Activated CD4-positive, alpha-beta memory T cell treated with anti-CD3 and anti-CD28 coated beads, Interleukin-2, amount 10 ng/mL, durations not matched to agents 7 days and 5 days (primary cell): ENCODE measurements around the gene DMBX1. TPM values are rescaled to one million over a fixed set of nuclear protein-coding genes. Genes with fewer than 3 reads are reported as not detected.

ENCODE experiments used
- CTCF ChIA-PET: fragments of 350-600 bp; sonication (Branson Sonifier 250); formaldehyde crosslinking; loops from one replicate; lab custom pipeline; 2021; ENCODE audit warnings: antibody characterized with exemption, inconsistent platforms; lab: Charles Lee
- POLR2A ChIA-PET: fragments of 350-600 bp; sonication (Branson Sonifier 250); formaldehyde crosslinking; loops from one replicate; lab custom pipeline; 2021; ENCODE audit warnings: antibody characterized with exemption; lab: Charles Lee
- DNase-seq: peaks from one replicate; pipeline ENCODE4 v3.0.0-alpha.2; 2020
- H3K27ac Mint-ChIP-seq: one replicate; pipeline ENCODE4 v1.8.0; 2021; ENCODE audit warnings: mild to moderate bottlenecking, mixed read lengths
- H3K27me3 Mint-ChIP-seq: one replicate; pipeline ENCODE4 v1.8.0; 2021; ENCODE audit warnings: mixed read lengths
- H3K36me3 Mint-ChIP-seq: one replicate; pipeline ENCODE4 v1.8.0; 2021; ENCODE audit warnings: low read depth, mixed read lengths
- H3K4me1 Mint-ChIP-seq: one replicate; pipeline ENCODE4 v1.8.0; 2021; ENCODE audit warnings: mixed read lengths
- H3K4me3 Mint-ChIP-seq: one replicate; pipeline ENCODE4 v1.8.0; 2021; ENCODE audit warnings: mild to moderate bottlenecking, mixed read lengths
- H3K9me3 Mint-ChIP-seq: one replicate; pipeline ENCODE4 v1.8.0; 2021; ENCODE audit warnings: mixed read lengths
- total RNA-seq, 2 experiments: library from RNA; stranded (reverse); gene quantifications; one replicate each; pipeline ENCODE4 v1.2.3, GENCODE V29; 2021

DMBX1 gene
- total RNA-seq, 2 experiments from 2014 or later: 0.30 to 0.38 TPM

- Mint-ChIP-seq H3K9me3 (no peaks in the 10 kb centered on the region), H3K4me3 (no peak overlapping the region), H3K36me3 (no peaks in the 10 kb centered on the region), H3K27me3 (peaks cover 33% of the 10 kb centered on the region), H3K4me1 (peaks cover 36% of the 10 kb centered on the region), H3K27ac (no peak overlapping the region)
- no peak for DNase-seq
- ChIA-PET POLR2A (interaction anchor here (0.6 kb wide), 1 partner anchor 39 kb away, joined by 3 read pairs; no protein-coding TSS in a partner anchor), CTCF (interaction anchor here (0.8 to 1.6 kb wide), 3 partner anchors 8 to 73 kb away, joined by 3 to 4 read pairs (median 3); no protein-coding TSS in a partner anchor)
Measured at GRCh38 chr1:46520063-46520911, 30.7 kb downstream of the DMBX1 start.

- POLR2A ChIA-PET: interaction anchor here (1.0 kb wide), 1 partner anchor 10 kb away, joined by 4 read pairs; no protein-coding TSS in a partner anchor
Measured at GRCh38 chr1:46521414-46521813, 31.8 kb downstream of the DMBX1 start.

GRCh38 chr1:46522184-46522968, 32.7 kb downstream of the DMBX1 start:
- Mint-ChIP-seq H3K4me3 (peak overlapping the region; percentile 32), H3K27me3 (peaks cover 18% of the 10 kb centered on the region), H3K4me1 (peaks cover 34% of the 10 kb centered on the region), H3K9me3 (no peaks in the 10 kb centered on the region), H3K27ac (peak overlapping the region; percentile 65), H3K36me3 (no peaks in the 10 kb centered on the region)
- CTCF ChIA-PET: interaction anchor here (0.8 to 3.7 kb wide), 10 partner anchors 9 to 197 kb away, joined by 3 to 31 read pairs (median 4); partner anchors contain the start of gene EFCAB14
- POLR2A ChIA-PET: interaction anchor here (0.9 to 1.2 kb wide), 3 partner anchors 11 to 45 kb away, joined by 3 read pairs; no protein-coding TSS in a partner anchor
- DNase-seq: peak; percentile 45

More at GRCh38 chr1:46521414-46521813, 31.8 kb downstream of the DMBX1 start:
- Mint-ChIP-seq H3K4me3 (no peak overlapping the region), H3K27ac (peak overlapping the region; percentile 18), H3K9me3 (no peaks in the 10 kb centered on the region), H3K27me3 (peaks cover 24% of the 10 kb centered on the region), H3K4me1 (peaks cover 34% of the 10 kb centered on the region), H3K36me3 (no peaks in the 10 kb centered on the region)
- DNase-seq: no peak
- CTCF ChIA-PET: interaction anchor here (0.6 to 3.7 kb wide), 10 partner anchors 8 to 198 kb away, joined by 3 to 31 read pairs (median 4); partner anchors contain the start of gene EFCAB14

- Mint-ChIP-seq H3K27me3 (peaks cover 18% of the 10 kb centered on the region), H3K36me3 (no peaks in the 10 kb centered on the region), H3K4me3 (peak overlapping the region; percentile 32), H3K27ac (peak overlapping the region; percentile 65), H3K4me1 (peaks cover 38% of the 10 kb centered on the region), H3K9me3 (no peaks in the 10 kb centered on the region)
- no peak for DNase-seq
- ChIA-PET CTCF (interaction anchor here (0.8 to 3.7 kb wide), 6 partner anchors 10 to 196 kb away, joined by 3 to 31 read pairs (median 4); partner anchors contain the start of gene EFCAB14), POLR2A (interaction anchor here (1.2 kb wide), 2 partner anchors 10 to 43 kb away, joined by 3 read pairs; no protein-coding TSS in a partner anchor)
Measured at GRCh38 chr1:46522969-46523320, 33.3 kb downstream of the DMBX1 start.

- peaks cover 14% of the 10 kb centered on the region for H3K27me3 Mint-ChIP-seq
- POLR2A ChIA-PET: no interaction called here
- CTCF ChIA-PET: interaction anchor here (0.8 to 3.7 kb wide), 3 partner anchors 10 to 82 kb away, joined by 3 to 31 read pairs (median 3); a partner anchor contains a TSS
- H3K4me3 Mint-ChIP-seq: no peak overlapping the region
- peaks cover 45% of the 10 kb centered on the region for H3K4me1 Mint-ChIP-seq
- H3K27ac Mint-ChIP-seq: no peak overlapping the region
- no peaks in the 10 kb centered on the region for H3K9me3 Mint-ChIP-seq
- no peak for DNase-seq
- no peaks in the 10 kb centered on the region for H3K36me3 Mint-ChIP-seq
Measured at GRCh38 chr1:46523496-46524353, 34.1 kb downstream of the DMBX1 start.

GRCh38 chr1:46524843-46525242, 35.2 kb downstream of the DMBX1 start:
- no peak for DNase-seq
- peaks cover 55% of the 10 kb centered on the region for H3K4me1 Mint-ChIP-seq

GRCh38 chr1:46525253-46525983, 35.8 kb downstream of the DMBX1 start:
- Mint-ChIP-seq H3K4me3 (no peak overlapping the region), H3K27me3 (peaks cover 18% of the 10 kb centered on the region), H3K27ac (no peak overlapping the region), H3K9me3 (no peaks in the 10 kb centered on the region), H3K36me3 (no peaks in the 10 kb centered on the region), H3K4me1 (peaks cover 56% of the 10 kb centered on the region)
- ChIA-PET POLR2A (interaction anchor here (1.4 to 1.5 kb wide), 2 partner anchors 36 to 100 kb away, joined by 3 to 4 read pairs; partner anchors contain the start of gene DMBX1), CTCF (interaction anchor here (1.2 to 6.1 kb wide), 6 partner anchors 18 to 80 kb away, joined by 3 to 89 read pairs (median 4); no protein-coding TSS in a partner anchor)
- no peak for DNase-seq

More at GRCh38 chr1:46524843-46525242, 35.2 kb downstream of the DMBX1 start:
- no peak overlapping the region for H3K4me3 Mint-ChIP-seq
- CTCF ChIA-PET: interaction anchor here (1.5 to 5.4 kb wide), 4 partner anchors 9 to 46 kb away, joined by 3 to 87 read pairs (median 18); a partner anchor contains a TSS
- no peak overlapping the region for H3K27ac Mint-ChIP-seq
- POLR2A ChIA-PET: no interaction called here
- H3K36me3 Mint-ChIP-seq: no peaks in the 10 kb centered on the region
- peaks cover 18% of the 10 kb centered on the region for H3K27me3 Mint-ChIP-seq
- no peaks in the 10 kb centered on the region for H3K9me3 Mint-ChIP-seq

GRCh38 chr1:46526013-46526690, 36.5 kb downstream of the DMBX1 start:
- no peaks in the 10 kb centered on the region for H3K9me3 Mint-ChIP-seq
- H3K4me1 Mint-ChIP-seq: peaks cover 56% of the 10 kb centered on the region
- no peak overlapping the region for H3K27ac Mint-ChIP-seq
- no peaks in the 10 kb centered on the region for H3K36me3 Mint-ChIP-seq
- ChIA-PET CTCF (interaction anchor here (1.2 to 6.1 kb wide), 8 partner anchors 9 to 80 kb away, joined by 3 to 89 read pairs (median 4); no protein-coding TSS in a partner anchor), POLR2A (interaction anchor here (1.4 to 1.5 kb wide), 2 partner anchors 37 to 101 kb away, joined by 3 to 4 read pairs; partner anchors contain the start of gene DMBX1)
- DNase-seq: no peak
- H3K4me3 Mint-ChIP-seq: no peak overlapping the region
- peaks cover 19% of the 10 kb centered on the region for H3K27me3 Mint-ChIP-seq

- H3K36me3 Mint-ChIP-seq: no peaks in the 10 kb centered on the region
- peaks cover 55% of the 10 kb centered on the region for H3K4me1 Mint-ChIP-seq
- no peak for DNase-seq
- peaks cover 22% of the 10 kb centered on the region for H3K27me3 Mint-ChIP-seq
- no peak overlapping the region for H3K27ac Mint-ChIP-seq
- H3K9me3 Mint-ChIP-seq: no peaks in the 10 kb centered on the region
- no peak overlapping the region for H3K4me3 Mint-ChIP-seq
- CTCF ChIA-PET: interaction anchor here (0.8 to 6.1 kb wide), 13 partner anchors 10 to 198 kb away, joined by 3 to 89 read pairs (median 5); no protein-coding TSS in a partner anchor
- POLR2A ChIA-PET: interaction anchor here (1.4 to 1.5 kb wide), 2 partner anchors 37 to 101 kb away, joined by 3 to 4 read pairs; partner anchors contain the start of gene DMBX1
Measured at GRCh38 chr1:46526691-46527291, 37.2 kb downstream of the DMBX1 start.
